ENCODE measurements around the gene SLC5A4.
"Not testable (repeated sequence)": the region's sequence is repeated elsewhere in the genome, so short reads cannot be mapped to it uniquely, and the experiment has no call there.

- not testable (repeated sequence) for TF ChIP-seq POLR2A, CTCF (IDR thresholded peaks at IDR 0.05)
Observed at GRCh38 chr22:32197553-32198226, 57.5 kb downstream of the SLC5A4 start.

Measured in ovary (tissue), 3 donors.